GM10847 (cell line): Measurements from ENCODE around the gene KRTDAP.

Experiments used
- POLR2A ChIP-seq: IDR thresholded peaks from 2 replicates; pipeline ENCODE4 v1.6.1; 2011; ENCODE audit not compliant: insufficient read length; ENCODE audit errors: extremely low read depth

Gene KRTDAP

GRCh38 chr19:35471946-35472345 is 18.3 kb downstream of the KRTDAP start:
- no peak for TF ChIP-seq POLR2A

- no peak for TF ChIP-seq POLR2A
Observed at GRCh38 chr19:35470128-35470527, 20.1 kb downstream of the KRTDAP start.

GRCh38 chr19:35468637-35469036 is 21.6 kb downstream of the KRTDAP start:
- no peak for TF ChIP-seq POLR2A

DNA sequence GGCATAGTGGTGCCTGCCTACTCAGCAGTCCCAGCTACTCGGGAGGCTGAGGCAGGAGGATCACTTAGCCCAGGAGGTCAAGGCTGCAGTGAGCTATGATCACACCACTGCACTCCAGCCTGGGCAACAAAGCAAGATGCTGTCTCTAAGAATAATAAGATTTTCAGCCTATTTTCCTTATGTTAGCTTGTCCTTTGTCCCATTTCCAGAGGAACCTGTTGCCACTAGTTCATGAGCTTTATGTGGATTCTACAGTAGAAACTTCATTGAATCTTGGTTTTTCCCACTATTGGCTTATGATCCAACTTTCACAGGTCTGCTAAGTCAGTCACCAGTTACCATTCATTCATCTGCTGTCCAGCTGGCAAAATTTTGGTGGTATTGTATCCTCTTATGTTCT is 24.0 kb downstream of the KRTDAP start:
- TF ChIP-seq POLR2A = no peak

GRCh38 chr19:35462476-35462953 is 27.7 kb downstream of the KRTDAP start:
- no peak for TF ChIP-seq POLR2A

GRCh38 chr19:35461060-35461459 is 29.2 kb downstream of the KRTDAP start:
- no peak for TF ChIP-seq POLR2A

DNA sequence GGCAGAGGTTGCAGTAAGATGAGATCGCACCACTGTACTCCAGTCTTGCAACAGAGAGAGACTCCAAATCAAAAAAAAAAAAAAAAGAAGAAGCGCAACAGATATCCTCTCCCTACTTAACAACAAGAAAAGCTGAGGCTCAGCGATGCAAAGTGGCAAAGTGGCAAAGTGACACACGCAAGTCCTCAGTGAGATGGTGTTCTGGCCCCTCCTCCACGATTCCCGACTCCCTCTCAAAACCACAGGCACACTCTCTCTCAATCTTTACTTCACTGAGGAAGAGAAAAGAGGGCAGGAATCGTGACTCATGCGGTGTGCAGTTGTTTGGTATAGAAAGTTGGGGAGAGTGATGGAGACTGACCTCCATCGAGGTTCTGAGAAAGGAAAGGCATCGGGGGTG is 29.7 kb downstream of the KRTDAP start:
- no peak for TF ChIP-seq POLR2A

DNA sequence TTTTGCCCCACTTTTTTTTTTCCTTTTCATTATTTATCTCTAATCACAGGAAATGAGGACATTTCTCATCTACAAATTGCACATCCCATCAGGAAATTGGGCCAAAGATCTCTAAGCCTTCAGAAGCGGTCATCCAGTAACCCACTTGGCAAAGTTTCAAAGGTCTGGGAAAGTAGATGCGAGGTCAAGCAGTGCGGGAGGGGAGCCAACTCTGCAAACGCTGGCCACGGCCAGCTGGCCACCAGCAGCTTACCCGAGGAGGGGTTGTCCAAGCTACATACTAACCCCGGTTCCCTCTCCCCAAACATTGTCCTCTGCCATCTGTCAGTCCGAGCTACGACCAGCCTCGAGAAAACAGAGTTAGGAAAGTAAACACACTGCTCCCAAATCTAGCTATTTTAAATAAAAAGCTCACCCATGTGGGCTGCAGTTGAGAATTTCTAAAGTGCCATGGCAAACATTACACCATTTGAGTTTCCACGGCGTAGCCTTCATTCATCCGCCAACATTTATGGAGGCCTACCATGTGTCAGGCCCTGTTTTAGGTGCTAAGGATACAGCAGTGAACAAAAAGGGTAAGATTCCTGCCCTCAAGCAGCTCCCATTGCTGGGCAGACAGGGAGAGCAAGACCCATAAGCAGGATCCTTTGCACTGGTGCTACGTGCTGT is 30.7 kb downstream of the KRTDAP start:
- no peak for TF ChIP-seq POLR2A

DNA sequence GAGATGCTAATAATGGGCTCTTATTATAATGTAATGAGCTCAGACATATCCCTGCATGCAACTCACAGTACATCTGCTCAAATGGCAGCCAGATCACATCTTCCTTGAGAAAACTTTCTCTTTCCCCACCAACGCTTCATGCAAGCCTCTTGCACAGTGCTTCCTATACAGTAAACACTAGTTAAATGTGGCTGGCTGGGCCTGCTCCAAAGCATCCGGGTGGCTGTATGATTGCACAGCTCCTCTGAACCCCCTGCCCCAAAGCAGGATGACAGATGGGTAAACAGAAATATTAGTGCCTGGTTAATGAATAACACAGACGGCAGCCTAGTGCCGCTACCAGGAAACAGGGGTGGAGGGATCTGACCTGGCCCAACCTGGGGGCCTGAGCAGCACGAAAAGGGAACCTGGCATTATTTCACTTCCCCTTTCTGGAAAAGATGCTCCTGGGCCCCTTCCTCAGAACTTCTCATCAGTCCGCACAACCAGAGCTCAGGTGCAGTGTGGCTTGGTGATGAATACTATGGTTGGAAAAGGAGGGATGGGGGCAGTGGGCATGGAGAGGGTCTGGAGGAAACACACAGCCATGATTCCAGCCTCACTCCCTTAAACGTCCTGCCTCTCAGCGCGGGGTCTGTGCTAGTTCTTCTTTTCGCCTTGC is 31.4 kb downstream of the KRTDAP start:
- TF ChIP-seq POLR2A = no peak

GRCh38 chr19:35458192-35458591 is 32.1 kb downstream of the KRTDAP start:
- TF ChIP-seq POLR2A = no peak

DNA sequence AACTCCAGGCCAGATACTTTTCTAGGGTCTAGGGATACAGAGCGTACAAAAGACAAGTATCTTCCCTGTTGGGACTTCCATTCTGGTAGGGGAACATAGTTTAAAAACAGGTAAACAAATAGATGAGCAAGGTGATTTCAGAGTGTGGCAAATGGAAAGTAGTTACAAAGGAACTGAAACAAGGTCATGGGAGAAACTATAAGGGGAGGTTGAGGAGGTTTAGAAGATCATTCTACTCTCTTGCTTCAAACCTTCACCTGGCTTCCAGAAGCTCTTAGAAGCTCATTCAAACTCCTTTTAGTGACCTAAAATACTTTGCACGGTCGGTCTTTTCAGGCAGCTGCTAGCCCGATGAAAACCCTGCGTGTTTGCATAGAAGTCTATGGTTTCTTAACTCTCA is 33.1 kb downstream of the KRTDAP start:
- TF ChIP-seq POLR2A = no peak

DNA sequence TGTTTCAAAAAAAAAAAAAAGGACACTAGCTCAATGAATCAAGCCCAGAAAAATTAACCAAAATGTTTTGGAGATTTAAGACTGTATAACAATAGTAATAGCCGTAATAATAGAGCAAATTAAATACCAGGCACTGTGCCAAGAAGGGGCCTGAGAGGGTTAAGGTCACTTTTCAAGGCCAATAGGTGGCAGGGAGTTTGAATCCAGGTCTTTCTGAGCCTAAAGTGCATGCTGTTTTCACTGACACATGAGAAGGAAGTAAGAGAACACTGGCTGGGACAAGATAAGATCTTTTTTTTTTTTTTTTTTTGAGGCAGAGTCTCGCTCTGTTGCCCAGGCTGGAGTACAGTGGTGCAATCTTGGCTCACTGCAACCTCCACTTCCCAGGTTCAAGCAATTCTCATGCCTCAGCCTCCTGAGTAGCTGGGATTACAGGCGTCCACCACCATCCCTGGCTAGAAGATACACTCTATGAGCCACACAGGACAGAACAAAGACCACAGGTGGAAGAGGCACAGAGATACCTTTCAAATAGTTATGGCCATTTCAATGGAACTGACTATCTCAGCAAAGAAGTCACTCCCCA is 34.6 kb downstream of the KRTDAP start:
- no peak for TF ChIP-seq POLR2A

- no peak for TF ChIP-seq POLR2A
Observed at GRCh38 chr19:35454663-35455062, 35.6 kb downstream of the KRTDAP start.

DNA sequence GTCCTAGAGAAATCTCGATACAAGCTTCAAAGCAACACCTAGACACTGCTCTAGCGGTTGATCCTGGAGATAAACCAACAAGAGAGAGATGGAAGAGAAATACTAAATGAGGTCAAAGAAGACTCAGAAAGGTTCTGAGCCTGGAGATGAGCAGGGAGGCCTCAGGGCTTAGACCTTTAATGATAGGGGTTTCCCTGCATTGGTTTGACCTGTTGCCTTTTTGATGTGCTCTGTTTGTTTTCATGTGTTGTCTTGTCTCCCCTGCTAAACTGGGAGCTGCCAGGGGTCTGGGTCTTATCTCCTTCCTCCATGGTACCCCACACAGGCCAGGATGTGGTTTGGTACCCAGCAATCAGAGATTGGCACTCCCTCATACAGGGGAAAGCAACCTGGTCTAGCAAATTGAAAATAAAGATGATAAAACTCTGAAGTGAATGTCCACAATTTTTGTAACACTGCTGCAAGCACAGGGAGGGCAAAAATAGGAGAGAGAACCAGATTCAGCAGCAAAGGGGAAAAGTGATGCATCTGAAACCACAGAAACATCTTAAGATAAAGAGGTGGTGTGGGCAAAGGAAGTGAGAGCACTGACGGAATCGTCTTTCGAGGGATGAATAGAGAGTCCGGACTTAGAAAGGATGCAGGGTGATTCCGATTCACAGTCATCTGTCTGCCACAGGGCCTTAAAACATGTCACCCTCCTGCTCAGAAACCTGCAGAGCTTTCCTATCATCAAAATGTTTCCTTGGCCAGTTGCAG is 38.7 kb downstream of the KRTDAP start:
- no peak for TF ChIP-seq POLR2A

GRCh38 chr19:35449359-35450043 is 40.8 kb downstream of the KRTDAP start:
- TF ChIP-seq POLR2A = no peak

GRCh38 chr19:35447606-35448469 is 42.4 kb downstream of the KRTDAP start, which contains the start of gene FFAR2:
FFAR2 (plus strand) TSS chr19:35448257; CDS start chr19:35449715, 1,458 bp downstream.
- no peak for TF ChIP-seq POLR2A
